Thoracic aorta (tissue), 2 donors: ENCODE measurements around the gene TBXA2R. TPM values are rescaled to one million over a fixed set of nuclear protein-coding genes. Genes with fewer than 3 reads are reported as not detected.

Experiments used
- ATAC-seq: fragments of 150-250 bp; one replicate; pipeline ENCODE4 v1.8.0; 2017; ENCODE audit warnings: low read depth; ENCODE audit not compliant: insufficient number of reproducible peaks, low FRiP score
- DNase-seq: peaks from one replicate; pipeline ENCODE4 v3.0.0-alpha.2; 2020; ENCODE audit warnings: low spot score
- H3K27ac ChIP-seq, 2 donors: fragments of 200-600 bp; sonication (generic); 1 replicate in 1 of 2; 2 replicates in 1 of 2; pipeline ENCODE4 v1.5.1; 2016; ENCODE audit warnings: mild to moderate bottlenecking in 2 of 2, moderate library complexity in 2 of 2
- H3K27me3 ChIP-seq: fragments of 200-600 bp; sonication (generic); replicated peaks from 2 replicates; pipeline ENCODE4 v1.6.0; 2016; ENCODE audit warnings: mild to moderate bottlenecking; ENCODE audit not compliant: insufficient read depth
- H3K36me3 ChIP-seq: fragments of 200-600 bp; sonication (generic); one replicate; pipeline ENCODE4 v1.5.1; 2016
- H3K4me1 ChIP-seq, 2 donors: fragments of 200-600 bp; sonication (generic); 1 replicate in 1 of 2; 2 replicates in 1 of 2; pipeline versions ENCODE4 v1.5.1 to v1.6.0; 2016; ENCODE audit warnings: low read depth in 2 of 2, mild to moderate bottlenecking in 1 of 2; ENCODE audit not compliant: control insufficient read depth in 1 of 2
- H3K4me3 ChIP-seq: fragments of 200-600 bp; sonication (generic); 2 replicates; pipeline ENCODE4 v1.5.1; 2016; ENCODE audit warnings: mild to moderate bottlenecking
- H3K9me3 ChIP-seq: fragments of 200-600 bp; sonication (generic); 2 replicates; pipeline ENCODE4 v1.5.1; 2016
- total RNA-seq, 2 donors: library from RNA; depleted of rRNA; stranded (reverse); fragments of >200 nt; gene quantifications; one replicate each; pipeline versions ENCODE4 v1.1.0 to v1.2.3, GENCODE V29; 2016
- TF ChIP-seq, protein P1 (sequence below): fragments of 200-600 bp; sonication (generic); IDR thresholded peaks from one replicate; pipeline ENCODE4 v1.5.1; 2019; ENCODE audit warnings: antibody characterized with exemption

Gene TBXA2R
- total RNA-seq, 2 donors from 2014 or later, result 29.4 to 39.1 TPM

DNA sequence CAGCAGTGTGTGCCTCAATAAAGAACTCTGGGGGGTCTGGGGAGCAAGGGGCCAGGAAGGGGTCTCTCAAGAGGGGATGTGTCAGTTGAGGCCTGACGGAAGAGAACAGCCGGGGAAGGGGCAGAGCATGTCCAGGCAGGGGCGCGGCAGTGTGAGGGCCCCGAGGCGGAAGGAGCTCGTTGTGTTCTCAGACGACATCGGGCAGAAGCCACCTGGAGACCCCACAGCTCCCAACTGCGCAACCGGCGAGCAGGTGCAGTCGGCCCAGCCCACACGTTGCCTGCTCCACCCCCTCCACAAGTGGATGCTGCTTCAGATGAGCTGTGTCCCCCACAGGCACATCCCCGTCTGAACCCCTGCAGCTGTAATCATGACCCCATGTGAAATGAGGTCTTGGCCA, 15.0 kb upstream of the TBXA2R start:
- no peak for ATAC-seq
- H3K36me3 ChIP-seq, result peaks cover 16% of the 10 kb centered on the region
- H3K4me1 ChIP-seq, result peaks cover 15 to 29% of the 10 kb centered on the region in 2 donors
- no peak for DNase-seq
- no peak overlapping the region for H3K27ac ChIP-seq
- TF ChIP-seq, protein P1, sequence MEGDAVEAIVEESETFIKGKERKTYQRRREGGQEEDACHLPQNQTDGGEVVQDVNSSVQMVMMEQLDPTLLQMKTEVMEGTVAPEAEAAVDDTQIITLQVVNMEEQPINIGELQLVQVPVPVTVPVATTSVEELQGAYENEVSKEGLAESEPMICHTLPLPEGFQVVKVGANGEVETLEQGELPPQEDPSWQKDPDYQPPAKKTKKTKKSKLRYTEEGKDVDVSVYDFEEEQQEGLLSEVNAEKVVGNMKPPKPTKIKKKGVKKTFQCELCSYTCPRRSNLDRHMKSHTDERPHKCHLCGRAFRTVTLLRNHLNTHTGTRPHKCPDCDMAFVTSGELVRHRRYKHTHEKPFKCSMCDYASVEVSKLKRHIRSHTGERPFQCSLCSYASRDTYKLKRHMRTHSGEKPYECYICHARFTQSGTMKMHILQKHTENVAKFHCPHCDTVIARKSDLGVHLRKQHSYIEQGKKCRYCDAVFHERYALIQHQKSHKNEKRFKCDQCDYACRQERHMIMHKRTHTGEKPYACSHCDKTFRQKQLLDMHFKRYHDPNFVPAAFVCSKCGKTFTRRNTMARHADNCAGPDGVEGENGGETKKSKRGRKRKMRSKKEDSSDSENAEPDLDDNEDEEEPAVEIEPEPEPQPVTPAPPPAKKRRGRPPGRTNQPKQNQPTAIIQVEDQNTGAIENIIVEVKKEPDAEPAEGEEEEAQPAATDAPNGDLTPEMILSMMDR, result no peak
- H3K4me3 ChIP-seq, result no peak overlapping the region
- H3K9me3 ChIP-seq, result no peaks in the 10 kb centered on the region
- no peaks in the 10 kb centered on the region for H3K27me3 ChIP-seq

DNA sequence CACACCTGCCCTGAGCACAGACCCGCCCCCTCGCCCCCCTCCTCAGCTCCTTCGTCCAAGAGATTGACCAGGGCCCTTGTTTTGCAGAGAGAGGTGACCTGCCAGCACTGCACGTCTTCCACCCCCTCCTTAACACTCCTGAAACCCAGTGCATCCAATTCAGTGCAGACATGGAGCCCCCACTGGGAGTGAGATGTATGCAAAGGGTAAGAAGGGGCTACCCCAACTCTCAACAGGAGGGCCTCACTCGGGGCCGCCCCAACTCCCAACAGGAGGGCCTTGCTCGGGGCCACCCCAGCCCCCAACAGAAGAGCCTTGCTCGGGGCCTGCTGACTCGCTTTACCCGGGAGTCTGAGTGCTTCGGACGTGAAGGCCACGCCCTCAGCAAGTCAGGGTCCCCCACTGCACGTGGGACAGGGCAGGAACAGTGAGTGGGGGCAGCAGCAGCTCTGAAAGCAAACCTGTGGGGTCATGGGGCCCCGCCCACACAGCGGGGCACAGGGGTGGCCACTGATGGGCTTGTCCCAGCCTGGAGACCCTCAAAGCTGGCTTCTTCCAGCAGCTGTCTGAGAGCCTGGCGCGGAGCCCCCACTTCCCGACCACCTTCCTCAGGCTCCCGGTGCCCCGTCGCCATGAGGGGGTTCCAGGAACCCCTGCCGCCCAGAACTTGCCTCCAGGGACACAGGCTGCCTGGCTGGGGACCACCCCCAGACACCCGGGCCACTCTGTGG, 14.3 kb upstream of the TBXA2R start:
- TF ChIP-seq, protein P1, result no peak
- H3K9me3 ChIP-seq, result no peaks in the 10 kb centered on the region
- no peak overlapping the region for H3K27ac ChIP-seq
- H3K4me3 ChIP-seq, result no peak overlapping the region
- H3K4me1 ChIP-seq, result peaks cover 15 to 26% of the 10 kb centered on the region in 2 donors
- peaks cover 16% of the 10 kb centered on the region for H3K36me3 ChIP-seq
- DNase-seq (no peak), ATAC-seq (no peak)
- H3K27me3 ChIP-seq, result no peaks in the 10 kb centered on the region

DNA sequence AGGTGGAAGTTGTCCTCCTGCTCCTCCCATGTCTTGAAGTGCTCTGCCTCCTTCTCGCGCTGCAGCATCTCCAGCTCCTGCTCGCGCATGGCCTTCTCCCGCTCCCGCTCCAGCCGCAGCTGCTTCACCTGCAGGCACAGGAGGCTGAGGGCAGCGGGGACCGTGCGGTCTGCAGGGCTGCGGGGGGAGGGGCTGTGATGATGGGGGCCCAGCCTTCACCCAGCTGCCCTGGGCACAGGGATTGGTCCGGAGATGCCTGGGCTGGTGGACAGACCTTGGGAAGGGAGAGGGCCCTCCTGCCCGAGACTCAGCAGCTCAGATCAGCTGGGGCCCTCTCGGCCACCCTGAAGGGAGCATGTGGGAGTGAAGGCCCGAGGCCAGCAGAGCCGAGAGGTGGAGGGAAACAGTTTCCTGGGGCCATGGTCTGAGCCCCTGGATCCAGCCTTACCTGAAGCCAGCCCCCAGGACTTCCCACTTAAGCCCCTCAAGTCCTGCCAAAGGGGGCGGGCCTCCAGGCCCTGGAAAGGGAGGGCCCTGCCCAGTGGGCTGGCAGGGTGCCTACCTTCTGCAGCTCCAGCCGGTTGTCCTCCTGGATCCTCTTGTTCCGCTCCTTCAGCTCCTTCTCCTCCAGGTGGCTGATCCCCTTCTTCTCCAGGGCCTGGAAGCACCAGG, 13.6 kb upstream of the TBXA2R start:
- H3K27me3 ChIP-seq, result no peaks in the 10 kb centered on the region
- TF ChIP-seq, protein P1, result no peak
- peaks cover 18% of the 10 kb centered on the region for H3K36me3 ChIP-seq
- no peaks in the 10 kb centered on the region for H3K9me3 ChIP-seq
- no peak overlapping the region for H3K4me3 ChIP-seq
- no peak overlapping the region for H3K27ac ChIP-seq
- ATAC-seq (no peak), DNase-seq (no peak)
- H3K4me1 ChIP-seq, result peaks cover 9 to 19% of the 10 kb centered on the region in 2 donors

DNA sequence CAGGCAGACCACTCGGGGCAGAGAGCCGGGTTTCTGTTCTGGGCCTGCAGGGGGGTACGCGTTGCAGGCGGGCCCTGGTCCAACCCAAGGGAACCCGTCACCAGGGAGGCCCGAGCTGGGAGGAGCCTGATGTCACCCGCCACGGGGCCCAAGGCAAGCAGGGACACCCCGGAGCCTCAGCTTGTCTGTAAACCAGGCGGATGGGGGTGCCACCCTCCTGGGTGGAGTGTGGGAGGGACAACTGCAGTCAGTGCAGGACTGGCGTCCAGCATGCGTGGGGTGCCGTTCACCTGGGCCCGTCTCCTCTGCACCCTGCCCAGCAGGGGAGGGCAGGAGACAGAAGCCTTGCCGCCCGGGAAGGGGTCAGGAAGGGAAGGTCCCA, 12.9 kb upstream of the TBXA2R start:
- Histone ChIP-seq H3K36me3 (peaks cover 19% of the 10 kb centered on the region), H3K4me3 (no peak overlapping the region), H3K9me3 (no peaks in the 10 kb centered on the region), H3K27me3 (no peaks in the 10 kb centered on the region), H3K27ac (no peak overlapping the region), H3K4me1 (peaks cover 3 to 13% of the 10 kb centered on the region in 2 donors)
- ATAC-seq (no peak), DNase-seq (no peak)
- TF ChIP-seq, protein P1, result no peak

DNA sequence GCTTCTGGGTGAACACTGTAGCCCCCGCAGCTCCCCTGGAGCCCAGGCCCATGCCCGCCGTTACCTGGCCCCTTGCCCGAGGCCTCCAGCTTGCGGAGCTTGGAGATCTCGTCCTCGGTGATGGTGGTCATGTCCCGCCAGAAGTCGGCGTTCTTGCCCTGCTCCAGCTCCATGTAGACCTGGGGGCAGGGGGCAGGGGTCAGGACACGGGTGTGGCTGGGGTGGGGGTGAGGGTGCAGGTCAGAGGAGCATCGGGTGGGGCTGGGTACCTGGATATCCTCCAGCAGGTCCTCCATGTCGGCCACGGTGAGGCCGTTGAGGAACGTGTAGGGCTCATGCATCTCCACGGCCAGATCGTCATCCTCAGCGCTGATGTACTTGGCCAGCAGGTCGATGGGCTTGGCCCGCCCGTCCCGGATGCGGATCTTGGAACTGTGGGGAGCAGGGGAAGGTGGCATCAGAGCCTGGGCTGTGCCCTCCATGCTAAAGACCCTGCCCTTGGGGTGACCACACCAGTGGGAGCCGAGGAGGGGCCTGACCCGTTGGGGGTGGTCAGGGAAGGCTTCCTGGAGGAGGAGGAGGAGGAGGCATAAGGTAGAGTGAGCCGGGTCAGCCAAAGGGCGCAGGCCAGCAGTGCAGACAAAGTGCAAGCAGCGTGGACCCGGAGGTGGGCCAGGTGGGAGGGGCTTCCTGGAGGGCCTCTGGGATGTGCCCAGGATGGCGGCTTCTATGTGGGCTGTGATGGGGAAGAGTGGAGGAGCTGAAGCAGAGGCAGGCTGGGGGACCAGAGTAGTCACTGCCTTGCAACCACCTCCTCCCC, 12.3 kb upstream of the TBXA2R start:
- Histone ChIP-seq H3K4me3 (no peak overlapping the region), H3K4me1 (peaks cover 3 to 7% of the 10 kb centered on the region in 2 donors), H3K27me3 (no peaks in the 10 kb centered on the region), H3K36me3 (peaks cover 19% of the 10 kb centered on the region), H3K9me3 (no peaks in the 10 kb centered on the region), H3K27ac (no peak overlapping the region)
- ATAC-seq (no peak), DNase-seq (no peak)
- TF ChIP-seq, protein P1, result no peak
